Endothelial cell of umbilical vein (primary cell): ENCODE data around the gene CILP2. TPM values are rescaled to one million over a fixed set of nuclear protein-coding genes. Genes with fewer than 3 reads are reported as not detected.
A peak's percentile ranks its signal among the peaks of the same experiment; 100 is the strongest.

Experiments
- BruUV-seq: library from RNA; stranded (reverse); fragments of 400-500 nt; replicated peaks from 2 replicates; lab custom pipeline; 2021; lab: Mats Ljungman, UMichigan
- CTCF ChIA-PET: fragments of 300-600, 350-600 bp; sonication (Branson Sonifier 250); formaldehyde crosslinking; loops from one replicate; lab custom pipeline; 2021; ENCODE audit warnings: antibody characterized with exemption, inconsistent platforms; lab: Charles Lee
- POLR2A ChIA-PET: fragments of 300-600, 350-600 bp; sonication (Branson Sonifier 250); formaldehyde crosslinking; loops from one replicate; lab custom pipeline; 2021; ENCODE audit warnings: antibody characterized with exemption, inconsistent platforms; lab: Charles Lee
- DNase-seq: peaks from one replicate; pipeline ENCODE4 v3.0.0-alpha.2; 2011; ENCODE audit warnings: low read depth, low spot score
- FAIRE-seq: peaks from 2 replicates; lab custom pipeline; 2011; peaks lifted over from hg19 to GRCh38; lab: Jason Lieb, UNC
- H2AFZ ChIP-seq: 2 replicates; pipeline ENCODE4 v1.6.0; 2012; ENCODE audit warnings: low read depth, low read length, control low read depth, inconsistent platforms
- H3K27ac ChIP-seq: 2 replicates; pipeline ENCODE4 v1.5.1; 2011; ENCODE audit warnings: low read depth, mild to moderate bottlenecking, control low read depth, low read length, moderate library complexity; ENCODE audit not compliant: insufficient read depth
- H3K27me3 ChIP-seq, 2 experiments: 2 replicates each; pipeline versions ENCODE4 v1.6.0 to v1.6.1; 2011; ENCODE audit warnings: low read length in 2 of 2, mixed read lengths in 1 of 2; ENCODE audit not compliant: control insufficient read depth in 2 of 2, insufficient read depth in 2 of 2
- H3K36me3 ChIP-seq, 2 experiments: 2 replicates in 1 of 2; 3 replicates in 1 of 2; pipeline ENCODE4 v1.5.1; 2011; ENCODE audit warnings: low read length in 2 of 2, mild to moderate bottlenecking in 1 of 2, moderate library complexity in 1 of 2; ENCODE audit not compliant: control insufficient read depth in 2 of 2, insufficient read depth in 2 of 2; ENCODE audit errors: extremely low read depth in 1 of 2
- H3K4me1 ChIP-seq: 3 replicates; pipeline ENCODE4 v1.5.1; 2011; ENCODE audit warnings: mild to moderate bottlenecking, low read length; ENCODE audit not compliant: control insufficient read depth, insufficient read depth; ENCODE audit errors: extremely low read depth
- H3K4me2 ChIP-seq: 2 replicates; pipeline ENCODE4 v1.6.1; 2011; ENCODE audit warnings: low read length, control low read depth, mixed read lengths; ENCODE audit not compliant: insufficient read depth
- H3K4me3 ChIP-seq, 3 experiments: fragments of 200-600 bp in 1 of 3; sonication (generic), shearing (Covaris generic) in 1 of 3; replicated peaks in 1 of 3; 2 replicates each; pipeline ENCODE4 v1.5.1; 2011 to 2016; ENCODE audit warnings: control low read depth in 3 of 3, low read length in 3 of 3, mild to moderate bottlenecking in 2 of 3, inconsistent platforms in 1 of 3, low read depth in 1 of 3, moderate library complexity in 1 of 3; ENCODE audit not compliant: insufficient read depth in 1 of 3
- H3K79me2 ChIP-seq: 2 replicates; pipeline ENCODE4 v1.6.0; 2012; ENCODE audit warnings: low read length, inconsistent platforms; ENCODE audit not compliant: control insufficient read depth, insufficient read depth
- H3K9ac ChIP-seq: replicated peaks from 2 replicates; pipeline ENCODE3; 2011; ENCODE audit warnings: low read length, control low read depth; ENCODE audit not compliant: insufficient read depth; ENCODE audit errors: extremely low read depth
- H3K9me1 ChIP-seq: replicated peaks from 3 replicates; pipeline ENCODE4 v1.6.0; 2011; ENCODE audit warnings: mild to moderate bottlenecking, low read length; ENCODE audit not compliant: control insufficient read depth, insufficient read depth; ENCODE audit errors: extremely low read depth
- H3K9me3 ChIP-seq: replicated peaks from 2 replicates; pipeline ENCODE4 v1.5.1; 2012; ENCODE audit warnings: low read length, inconsistent platforms; ENCODE audit not compliant: control insufficient read depth, insufficient read depth
- H4K20me1 ChIP-seq: replicated peaks from 2 replicates; pipeline ENCODE3; 2011; ENCODE audit warnings: mild to moderate bottlenecking, low read length; ENCODE audit not compliant: control insufficient read depth, insufficient read depth; ENCODE audit errors: extremely low read depth
- CTCF ChIP-seq, 2 donors: IDR thresholded peaks; 1 replicate in 1 of 2; 2 replicates in 1 of 2; pipeline ENCODE4 v1.5.1; 2011; ENCODE audit warnings: low read length in 2 of 2, mild to moderate bottlenecking in 2 of 2, moderate library complexity in 2 of 2, control low read depth in 1 of 2, inconsistent platforms in 1 of 2, low read depth in 1 of 2; ENCODE audit not compliant: insufficient read depth in 1 of 2; ENCODE audit errors: extremely low read depth in 1 of 2
- FOS ChIP-seq: IDR thresholded peaks from 2 replicates; pipeline ENCODE4 v1.6.1; 2011; ENCODE audit warnings: mild to moderate bottlenecking, low read length, moderate library complexity, borderline replicate concordance; ENCODE audit not compliant: insufficient read depth
- GATA2 ChIP-seq: IDR thresholded peaks from 2 replicates; pipeline ENCODE4 v1.7.0; 2011; ENCODE audit warnings: low read depth, mild to moderate bottlenecking, moderate library complexity, mixed read lengths, low read length; ENCODE audit not compliant: insufficient read length, insufficient read depth
- MAX ChIP-seq: IDR thresholded peaks from 2 replicates; pipeline ENCODE4 v1.6.1; 2011; ENCODE audit not compliant: insufficient read depth, insufficient read length
- MYC ChIP-seq: IDR thresholded peaks from one replicate; pipeline ENCODE4 v1.6.1; 2011; ENCODE audit warnings: mild to moderate bottlenecking, low read depth, low read length
- dilution Hi-C: fragments of 300-500 bp; cut with MboI; formaldehyde crosslinking; loops from one replicate; pipeline ENCODE4 v1.15.0; 2019; ENCODE audit warnings: low sequenced_read_pairs; ENCODE audit not compliant: extremely low pct_ligation_motif_present
- intact Hi-C: fragments of 100-400 bp; cut with micrococcal nuclease; formaldehyde crosslinking; loops from one replicate; pipeline ENCODE4 v1.10.0; 2022
- polyA plus RNA-seq, 4 experiments: library from polyadenylated mRNA; depleted of rRNA in 3 of 4; stranded (reverse) in 3 of 4; unstranded in 1 of 4; fragments of >200 nt; gene quantifications; 2 replicates each; pipeline versions ENCODE4 v1.2.1 to v1.2.3, GENCODE V29; 2011 to 2012; ENCODE audit warnings: missing spikeins in 1 of 4
- total RNA-seq: library from RNA; stranded (reverse); gene quantifications from 2 replicates; pipeline ENCODE4 v1.2.3, GENCODE V29; 2021

Gene CILP2
- total and polyA plus RNA-seq, 2 donors (not counting 3 experiments of a cell fraction or from before 2014, with no cell fraction given): 0.01 TPM; not detected in 1

- Histone ChIP-seq H3K4me1 (no peaks in the 10 kb centered on the region), H3K4me2 (no peak overlapping the region), H4K20me1 (no peaks in the 10 kb centered on the region), H3K27ac (no peak overlapping the region), H3K36me3 (no peaks in the 10 kb centered on the region), H2AFZ (no peak overlapping the region), H3K27me3 (no peaks in the 10 kb centered on the region), H3K4me3 (no peak overlapping the region), H3K9ac (no peak overlapping the region), H3K9me3 (no peaks in the 10 kb centered on the region), H3K9me1 (no peaks in the 10 kb centered on the region), H3K79me2 (no peaks in the 10 kb centered on the region)
- dilution Hi-C loops: no loop called here
- TF ChIP-seq CTCF (IDR thresholded peaks at IDR 0.05; ENCODE audit: extremely low read depth in 1 of 2, insufficient read depth in 1 of 2, low read depth in 1 of 2, low read length in 2 of 2): peak; percentile 61 to 80
- no peak for TF ChIP-seq MYC
- FAIRE-seq (no peak), DNase-seq (no peak)
- BruUV-seq: no TSS peak
- intact Hi-C loops: loop anchor here (1.0 to 5.0 kb wide), 2 partner anchors 22 to 88 kb away; partner anchors contain the start of gene GMIP
- ChIA-PET POLR2A (interaction anchor here (0.5 kb wide), 1 partner anchor 50 kb away, joined by 3 read pairs; no protein-coding TSS in a partner anchor), CTCF (interaction anchor here (0.5 to 2.8 kb wide), 10 partner anchors 11 to 74 kb away, joined by 3 to 45 read pairs (median 5); partner anchors contain the start of gene YJEFN3)
These were observed 16.3 kb downstream of the CILP2 start for GRCh38 chr19:19554074-19555023.

- POLR2A ChIA-PET: no interaction called here
- no peaks in the 10 kb centered on the region for H3K9me3 ChIP-seq
- no peaks in the 10 kb centered on the region for H3K27me3 ChIP-seq
- no TSS peak for BruUV-seq
- H3K4me2 ChIP-seq: no peak overlapping the region
- no peak for FAIRE-seq
- H3K27ac ChIP-seq: no peak overlapping the region
- no peaks in the 10 kb centered on the region for H3K79me2 ChIP-seq
- no peak for TF ChIP-seq CTCF (IDR thresholded peaks at IDR 0.05; ENCODE audit: extremely low read depth in 1 of 2, insufficient read depth in 1 of 2, low read depth in 1 of 2, low read length in 2 of 2)
- no peak for TF ChIP-seq MAX
- no peak for TF ChIP-seq FOS
- TF ChIP-seq GATA2: no peak
- CTCF ChIA-PET: interaction anchor here (0.6 to 1.1 kb wide), 3 partner anchors 11 to 26 kb away, joined by 3 to 4 read pairs (median 3); no protein-coding TSS in a partner anchor
- H3K36me3 ChIP-seq: no peaks in the 10 kb centered on the region
- intact Hi-C loops: no loop called here
- H2AFZ ChIP-seq: no peak overlapping the region
- H3K9ac ChIP-seq: no peak overlapping the region
- dilution Hi-C loops: no loop called here
- no peak overlapping the region for H3K4me3 ChIP-seq
- H3K4me1 ChIP-seq: no peaks in the 10 kb centered on the region
- H4K20me1 ChIP-seq: no peaks in the 10 kb centered on the region
- H3K9me1 ChIP-seq: no peaks in the 10 kb centered on the region
- no peak for DNase-seq
These were observed 20.0 kb downstream of the CILP2 start for GRCh38 chr19:19558055-19558454.
